K562 (cell line): ENCODE results near the gene MYO3B. TPM values are rescaled to one million over a fixed set of nuclear protein-coding genes. Genes with fewer than 3 reads are reported as not detected.

ENCODE experiments used
- DDX20 ChIP-seq: fragments of 450-650 bp; IDR thresholded peaks from 2 replicates; pipeline ENCODE4 v1.6.1; 2016; ENCODE audit warnings: missing genetic modification characterization, low read depth, mild to moderate bottlenecking, missing compliant biosample characterization, moderate library complexity
- ELF2 ChIP-seq: fragments of 250-450 bp; sonication (Bioruptor Pico); IDR thresholded peaks from 2 replicates; pipeline ENCODE4 v1.5.0; 2021; ENCODE audit warnings: mild to moderate bottlenecking
- FOXP4 ChIP-seq: sonication (generic); formaldehyde crosslinking; IDR thresholded peaks from 2 replicates; pipeline ENCODE4 v1.8.0; 2022; ENCODE audit warnings: mild to moderate bottlenecking, missing genetic modification reagents, borderline replicate concordance
- GTF2A2 ChIP-seq: IDR thresholded peaks from 2 replicates; pipeline ENCODE4 v1.6.1; 2016; ENCODE audit warnings: mild to moderate bottlenecking, missing genetic modification characterization, missing compliant biosample characterization
- HDAC8 ChIP-seq: fragments of 450-650 bp; IDR thresholded peaks from 2 replicates; pipeline ENCODE4 v1.6.1; 2016; ENCODE audit warnings: mild to moderate bottlenecking, missing genetic modification characterization, moderate library complexity, missing compliant biosample characterization
- KDM2B ChIP-seq: fragments of 250-450 bp; sonication (Bioruptor Pico); IDR thresholded peaks from 2 replicates; pipeline ENCODE4 v1.8.0; 2021; ENCODE audit warnings: mild to moderate bottlenecking, moderate library complexity
- KLF13 ChIP-seq: fragments of 450-650 bp; IDR thresholded peaks from 2 replicates; pipeline ENCODE4 v1.6.1; 2016; ENCODE audit warnings: missing genetic modification characterization, low read depth, mild to moderate bottlenecking, missing compliant biosample characterization, moderate library complexity, borderline replicate concordance
- MTA3 ChIP-seq: fragments of 450-650 bp; formaldehyde crosslinking; IDR thresholded peaks from 2 replicates; pipeline ENCODE4 v1.6.1; 2017; ENCODE audit warnings: mild to moderate bottlenecking, borderline replicate concordance
- MXI1 ChIP-seq: IDR thresholded peaks from 2 replicates; pipeline ENCODE4 v1.6.1; 2011; ENCODE audit warnings: low read depth, mild to moderate bottlenecking, improper control_type of control experiment, low read length
- PHF21A ChIP-seq: fragments of 450-650 bp; IDR thresholded peaks from 2 replicates; pipeline ENCODE4 v1.6.1; 2017; ENCODE audit warnings: low read depth, borderline replicate concordance
- PHTF2 ChIP-seq: fragments of 250-450 bp; sonication (Bioruptor Pico); IDR thresholded peaks from 2 replicates; pipeline ENCODE4 v1.5.0; 2021; ENCODE audit warnings: mild to moderate bottlenecking
- RAD21 ChIP-seq, 2 experiments: fragments of 250-450 bp in 1 of 2; fragments of 450-650 bp in 1 of 2; sonication (Bioruptor Pico) in 1 of 2; formaldehyde crosslinking in 1 of 2; IDR thresholded peaks in 1 of 2; conservative IDR thresholded peaks in 1 of 2; 2 replicates each; pipeline versions ENCODE4 v1.4.0 to v1.8.0; 2020 to 2022; ENCODE audit warnings: mild to moderate bottlenecking in 2 of 2, moderate library complexity in 1 of 2
- TEAD4 ChIP-seq, 2 experiments: sonication (generic) in 1 of 2; formaldehyde crosslinking in 1 of 2; IDR thresholded peaks; 2 replicates each; pipeline versions ENCODE4 v1.6.1 to v1.8.0; 2012 to 2022; ENCODE audit warnings: borderline replicate concordance in 1 of 2, inconsistent platforms in 1 of 2, low read length in 1 of 2, mild to moderate bottlenecking in 1 of 2, missing genetic modification reagents in 1 of 2
- ZNF197 ChIP-seq: fragments of 200-800 bp; sonication (Bioruptor generic); IDR thresholded peaks from 2 replicates; pipeline ENCODE4 v1.6.1; 2016; ENCODE audit warnings: low read depth, missing genetic modification characterization, missing compliant biosample characterization
- ZNF584 ChIP-seq: fragments of 200-800 bp; sonication (Bioruptor generic); IDR thresholded peaks from 2 replicates; pipeline ENCODE4 v1.6.1; 2016; ENCODE audit warnings: low read depth, mild to moderate bottlenecking, missing genetic modification characterization, missing compliant biosample characterization
- ZNF76 ChIP-seq: fragments of 250-450 bp; sonication (Bioruptor Pico); IDR thresholded peaks from 2 replicates; pipeline ENCODE4 v1.4.0; 2020; ENCODE audit warnings: mild to moderate bottlenecking, moderate library complexity, borderline replicate concordance
- polyA plus RNA-seq, 8 experiments: library from polyadenylated mRNA; depleted of rRNA in 4 of 8; stranded (reverse) in 5 of 8; unstranded in 3 of 8; fragments of >200 nt; fragmentation: Nextera tagmentation in 2 of 8; fragmentation: Illumina TruSeq in 1 of 8; extraction: Ambion mirVana in 2 of 8; extraction: Trizol in 1 of 8; gene quantifications; 2 replicates each; pipeline versions ENCODE4 v1.2.1 to v1.2.3, GENCODE V29; 2011 to 2014; ENCODE audit warnings: inconsistent platforms in 1 of 8, missing spikeins in 1 of 8
- total RNA-seq, 7 experiments: library from RNA; depleted of rRNA in 6 of 7; stranded (reverse); fragments of >200 nt in 6 of 7; fragmentation: Illumina TruSeq in 2 of 7; extraction: Trizol in 2 of 7; gene quantifications; 2 replicates each; pipeline versions ENCODE4 v1.2.1 to v1.2.3, GENCODE V29; 2011 to 2021; ENCODE audit warnings: low replicate concordance in 1 of 7
- TF ChIP-seq, protein P1 (sequence below): fragments of 450-650 bp; conservative IDR thresholded peaks from 2 replicates; pipeline ENCODE4 v1.6.1; 2016; ENCODE audit warnings: missing genetic modification characterization, low read depth, mild to moderate bottlenecking, missing compliant biosample characterization, moderate library complexity
- TF ChIP-seq, protein P2 (sequence below): sonication (generic); formaldehyde crosslinking; IDR thresholded peaks from 2 replicates; pipeline ENCODE4 v1.4.0; 2020; ENCODE audit warnings: mild to moderate bottlenecking, missing genetic modification reagents

MYO3B gene
- total and polyA plus RNA-seq, 9 of the 15 experiments (the other 6 are each of a cell fraction or from before 2014, with no cell fraction given) = 2.7 to 6.5 (median 3.6) TPM

DNA sequence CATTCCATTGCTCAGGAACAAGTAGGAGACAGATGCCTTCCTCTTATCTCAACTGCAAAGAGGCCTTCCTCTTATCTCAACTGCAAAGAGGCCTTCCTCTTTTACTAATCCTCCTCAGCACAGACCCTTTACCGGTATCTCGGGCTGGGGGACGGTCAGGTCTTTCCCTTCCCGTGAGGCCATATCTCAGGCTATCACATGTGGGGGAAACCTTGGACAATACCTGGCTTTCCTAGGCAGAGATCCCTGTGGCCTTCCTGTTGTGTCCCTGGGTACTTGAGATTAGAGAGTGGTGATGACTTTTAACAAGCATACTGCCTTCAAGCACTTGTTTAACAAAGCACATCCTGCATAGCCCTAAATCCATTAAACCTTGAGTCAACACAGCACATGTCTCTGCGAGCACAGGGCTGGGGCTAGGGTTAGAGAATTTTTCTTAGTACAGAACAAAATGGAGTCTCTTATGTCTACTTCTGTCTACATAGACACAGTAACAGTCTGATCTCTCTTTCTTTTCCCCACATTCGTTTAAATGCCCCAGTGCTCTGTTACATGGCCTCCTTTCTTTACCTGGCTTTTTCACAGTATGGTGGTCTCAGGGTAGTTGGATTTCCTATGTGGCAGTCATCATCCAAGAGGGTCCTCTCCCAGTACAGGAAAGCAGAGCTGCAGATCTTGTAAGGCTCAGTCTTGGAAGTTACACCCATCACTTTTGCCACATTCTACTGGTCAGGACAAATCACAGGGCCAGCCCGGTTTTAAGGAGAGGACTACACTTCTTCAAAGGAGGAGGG, 86.0 kb downstream of the MYO3B start (continued):
- TF ChIP-seq, protein P1, sequence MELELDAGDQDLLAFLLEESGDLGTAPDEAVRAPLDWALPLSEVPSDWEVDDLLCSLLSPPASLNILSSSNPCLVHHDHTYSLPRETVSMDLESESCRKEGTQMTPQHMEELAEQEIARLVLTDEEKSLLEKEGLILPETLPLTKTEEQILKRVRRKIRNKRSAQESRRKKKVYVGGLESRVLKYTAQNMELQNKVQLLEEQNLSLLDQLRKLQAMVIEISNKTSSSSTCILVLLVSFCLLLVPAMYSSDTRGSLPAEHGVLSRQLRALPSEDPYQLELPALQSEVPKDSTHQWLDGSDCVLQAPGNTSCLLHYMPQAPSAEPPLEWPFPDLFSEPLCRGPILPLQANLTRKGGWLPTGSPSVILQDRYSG (tag) = peak; percentile 98
- TF ChIP-seq ZNF584 (CRISPR knock-in tag) (peak; percentile 98), HDAC8 (tag) (peak; percentile 100), PHTF2 (CRISPR knock-in tag) (peak; percentile 96), KLF13 (tag) (peak; percentile 99), PHF21A (peak; percentile 85; the same call in 1 of the 2 replicates), TEAD4 (IDR thresholded peaks at IDR 0.05; ENCODE audit: low read length) (peak; percentile 97), TEAD4 (CRISPR knock-in tag; IDR thresholded peaks at IDR 0.05; ENCODE audit: borderline replicate concordance) (0 out of 2 replicates have a peak, but pooled peaks have one; percentile 53), ELF2 (CRISPR knock-in tag) (peak; percentile 93), ZNF197 (CRISPR knock-in tag) (peak; percentile 98), ZNF76 (peak; percentile 99), DDX20 (tag) (peak; percentile 99), FOXP4 (CRISPR knock-in tag) (0 out of 2 replicates have a peak, but pooled peaks have one; percentile 30), KDM2B (CRISPR knock-in tag) (peak; percentile 22; the same call in 1 of the 2 replicates), RAD21 (CRISPR knock-in tag; conservative IDR thresholded peaks at IDR 0.05 in 1 of 2, IDR thresholded peaks at IDR 0.05 in 1 of 2) (peak; percentile 33 to 55; a peak in 3 of 4 replicates), MTA3 (peak; percentile 97), GTF2A2 (tag) (peak; percentile 94), MXI1 (peak; percentile 56; the same call in 1 of the 2 replicates)
- TF ChIP-seq, protein P2, sequence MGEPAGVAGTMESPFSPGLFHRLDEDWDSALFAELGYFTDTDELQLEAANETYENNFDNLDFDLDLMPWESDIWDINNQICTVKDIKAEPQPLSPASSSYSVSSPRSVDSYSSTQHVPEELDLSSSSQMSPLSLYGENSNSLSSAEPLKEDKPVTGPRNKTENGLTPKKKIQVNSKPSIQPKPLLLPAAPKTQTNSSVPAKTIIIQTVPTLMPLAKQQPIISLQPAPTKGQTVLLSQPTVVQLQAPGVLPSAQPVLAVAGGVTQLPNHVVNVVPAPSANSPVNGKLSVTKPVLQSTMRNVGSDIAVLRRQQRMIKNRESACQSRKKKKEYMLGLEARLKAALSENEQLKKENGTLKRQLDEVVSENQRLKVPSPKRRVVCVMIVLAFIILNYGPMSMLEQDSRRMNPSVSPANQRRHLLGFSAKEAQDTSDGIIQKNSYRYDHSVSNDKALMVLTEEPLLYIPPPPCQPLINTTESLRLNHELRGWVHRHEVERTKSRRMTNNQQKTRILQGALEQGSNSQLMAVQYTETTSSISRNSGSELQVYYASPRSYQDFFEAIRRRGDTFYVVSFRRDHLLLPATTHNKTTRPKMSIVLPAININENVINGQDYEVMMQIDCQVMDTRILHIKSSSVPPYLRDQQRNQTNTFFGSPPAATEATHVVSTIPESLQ (CRISPR knock-in tag) = peak; percentile 6; the same call in 1 of the 2 replicates
